Activated CD4-positive, alpha-beta T cell treated with anti-CD3 and anti-CD28 coated beads for 4 hours (primary cell): Measurements from ENCODE around the gene HSP90AB1.

Experiments used
- DNase-seq, 2 donors: peaks; one replicate each; pipeline ENCODE4 v3.0.0-alpha.2; 2020

Gene HSP90AB1

GRCh38 chr6:44292661-44293365, 45.9 kb downstream of the HSP90AB1 start:
- no peak for DNase-seq

- no peak for DNase-seq
Measured at GRCh38 chr6:44294832-44295791, 48.2 kb downstream of the HSP90AB1 start.

GRCh38 chr6:44297063-44298038, 50.5 kb downstream of the HSP90AB1 start:
- DNase-seq: peak; percentile 37 to 38

- DNase-seq: no peak
Measured at GRCh38 chr6:44298055-44298803, 51.3 kb downstream of the HSP90AB1 start.

- DNase-seq: no peak
Measured at GRCh38 chr6:44298864-44299263, 52.0 kb downstream of the HSP90AB1 start.

- no peak for DNase-seq
Measured at GRCh38 chr6:44300292-44300823, 53.5 kb downstream of the HSP90AB1 start.

GRCh38 chr6:44301106-44301505, 54.2 kb downstream of the HSP90AB1 start:
- DNase-seq: no peak

GRCh38 chr6:44301782-44302564, 55.1 kb downstream of the HSP90AB1 start:
- no peak for DNase-seq

- DNase-seq: no peak
Measured at GRCh38 chr6:44302856-44303255, 56.0 kb downstream of the HSP90AB1 start.
